ENCODE data around the gene MED22. TPM values are rescaled to one million over a fixed set of nuclear protein-coding genes. Genes with fewer than 3 reads are reported as not detected.

The MED22 gene
- total RNA-seq, 1 experiment from 2014 or later: 26.2 TPM

DNA sequence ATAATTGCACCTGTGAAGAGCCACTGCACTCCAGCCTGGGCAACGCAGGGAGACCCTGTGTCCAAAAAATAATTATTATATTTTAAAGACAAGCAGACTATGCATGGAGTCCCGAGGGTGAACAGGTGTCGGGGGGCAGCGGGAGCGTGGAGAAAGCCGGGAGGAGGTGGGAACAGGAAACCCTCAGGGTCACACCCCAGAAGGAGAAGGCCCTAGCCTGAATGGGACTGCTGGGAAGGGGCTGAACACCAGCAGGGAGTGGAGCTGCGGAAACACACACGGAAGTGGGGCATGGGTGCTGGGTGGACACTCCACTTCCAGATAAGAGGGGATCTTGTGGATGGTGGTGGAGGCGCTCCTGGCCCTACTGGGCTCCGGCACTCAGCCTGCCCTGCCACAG is 24.7 kb downstream of the MED22 start:
- ATAC-seq: no peak
- in situ Hi-C loops (cut with HindIII; ENCODE audit: low pct_unique_long_range_greater_than_20kb, low sequenced_read_pairs): no loop called here
- H3K9me3 ChIP-seq (ENCODE audit: control insufficient read depth, insufficient read depth, low read depth, low read length): no peaks in the 10 kb centered on the region
- H3K4me3 ChIP-seq (ENCODE audit: low read depth in 2 of 2, low read length in 2 of 2): no peak overlapping the region
- DNase-seq (ENCODE audit: low read depth, low spot score): no peak
- BruUV-seq (replicated peaks): no TSS peak
- no peaks in the 10 kb centered on the region for H3K36me3 ChIP-seq (ENCODE audit: control insufficient read depth, insufficient read depth, low read length)
- no peak overlapping the region for H3K27ac ChIP-seq (ENCODE audit: low read length)
- H3K4me1 ChIP-seq (ENCODE audit: control insufficient read depth, insufficient read depth, low read length): no peaks in the 10 kb centered on the region
- H3K27me3 ChIP-seq (ENCODE audit: control insufficient read depth, insufficient read depth, low read length): no peaks in the 10 kb centered on the region
- TF ChIP-seq POLR2AphosphoS5 (IDR thresholded peaks at IDR 0.05; ENCODE audit: low read depth, low read length): no peak
- TF ChIP-seq TCF7L2 (IDR thresholded peaks at IDR 0.05; ENCODE audit: low read depth, low read length): no peak
- no peak for TF ChIP-seq SIN3A (IDR thresholded peaks at IDR 0.05; ENCODE audit: borderline replicate concordance, insufficient read depth, low read depth, low read length)
- TF ChIP-seq, protein P1, sequence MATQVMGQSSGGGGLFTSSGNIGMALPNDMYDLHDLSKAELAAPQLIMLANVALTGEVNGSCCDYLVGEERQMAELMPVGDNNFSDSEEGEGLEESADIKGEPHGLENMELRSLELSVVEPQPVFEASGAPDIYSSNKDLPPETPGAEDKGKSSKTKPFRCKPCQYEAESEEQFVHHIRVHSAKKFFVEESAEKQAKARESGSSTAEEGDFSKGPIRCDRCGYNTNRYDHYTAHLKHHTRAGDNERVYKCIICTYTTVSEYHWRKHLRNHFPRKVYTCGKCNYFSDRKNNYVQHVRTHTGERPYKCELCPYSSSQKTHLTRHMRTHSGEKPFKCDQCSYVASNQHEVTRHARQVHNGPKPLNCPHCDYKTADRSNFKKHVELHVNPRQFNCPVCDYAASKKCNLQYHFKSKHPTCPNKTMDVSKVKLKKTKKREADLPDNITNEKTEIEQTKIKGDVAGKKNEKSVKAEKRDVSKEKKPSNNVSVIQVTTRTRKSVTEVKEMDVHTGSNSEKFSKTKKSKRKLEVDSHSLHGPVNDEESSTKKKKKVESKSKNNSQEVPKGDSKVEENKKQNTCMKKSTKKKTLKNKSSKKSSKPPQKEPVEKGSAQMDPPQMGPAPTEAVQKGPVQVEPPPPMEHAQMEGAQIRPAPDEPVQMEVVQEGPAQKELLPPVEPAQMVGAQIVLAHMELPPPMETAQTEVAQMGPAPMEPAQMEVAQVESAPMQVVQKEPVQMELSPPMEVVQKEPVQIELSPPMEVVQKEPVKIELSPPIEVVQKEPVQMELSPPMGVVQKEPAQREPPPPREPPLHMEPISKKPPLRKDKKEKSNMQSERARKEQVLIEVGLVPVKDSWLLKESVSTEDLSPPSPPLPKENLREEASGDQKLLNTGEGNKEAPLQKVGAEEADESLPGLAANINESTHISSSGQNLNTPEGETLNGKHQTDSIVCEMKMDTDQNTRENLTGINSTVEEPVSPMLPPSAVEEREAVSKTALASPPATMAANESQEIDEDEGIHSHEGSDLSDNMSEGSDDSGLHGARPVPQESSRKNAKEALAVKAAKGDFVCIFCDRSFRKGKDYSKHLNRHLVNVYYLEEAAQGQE (IDR thresholded peaks at IDR 0.05; ENCODE audit: insufficient read depth in 1 of 2, low read depth in 2 of 2, low read length in 1 of 2): no peak
- TF ChIP-seq, protein P2, sequence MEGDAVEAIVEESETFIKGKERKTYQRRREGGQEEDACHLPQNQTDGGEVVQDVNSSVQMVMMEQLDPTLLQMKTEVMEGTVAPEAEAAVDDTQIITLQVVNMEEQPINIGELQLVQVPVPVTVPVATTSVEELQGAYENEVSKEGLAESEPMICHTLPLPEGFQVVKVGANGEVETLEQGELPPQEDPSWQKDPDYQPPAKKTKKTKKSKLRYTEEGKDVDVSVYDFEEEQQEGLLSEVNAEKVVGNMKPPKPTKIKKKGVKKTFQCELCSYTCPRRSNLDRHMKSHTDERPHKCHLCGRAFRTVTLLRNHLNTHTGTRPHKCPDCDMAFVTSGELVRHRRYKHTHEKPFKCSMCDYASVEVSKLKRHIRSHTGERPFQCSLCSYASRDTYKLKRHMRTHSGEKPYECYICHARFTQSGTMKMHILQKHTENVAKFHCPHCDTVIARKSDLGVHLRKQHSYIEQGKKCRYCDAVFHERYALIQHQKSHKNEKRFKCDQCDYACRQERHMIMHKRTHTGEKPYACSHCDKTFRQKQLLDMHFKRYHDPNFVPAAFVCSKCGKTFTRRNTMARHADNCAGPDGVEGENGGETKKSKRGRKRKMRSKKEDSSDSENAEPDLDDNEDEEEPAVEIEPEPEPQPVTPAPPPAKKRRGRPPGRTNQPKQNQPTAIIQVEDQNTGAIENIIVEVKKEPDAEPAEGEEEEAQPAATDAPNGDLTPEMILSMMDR (IDR thresholded peaks at IDR 0.05): no peak
- CTCF ChIA-PET: no interaction called here
- POLR2A ChIA-PET: no interaction called here
- intact Hi-C loops (cut with micrococcal nuclease; ENCODE audit: unreplicated experiment): no loop called here

DNA sequence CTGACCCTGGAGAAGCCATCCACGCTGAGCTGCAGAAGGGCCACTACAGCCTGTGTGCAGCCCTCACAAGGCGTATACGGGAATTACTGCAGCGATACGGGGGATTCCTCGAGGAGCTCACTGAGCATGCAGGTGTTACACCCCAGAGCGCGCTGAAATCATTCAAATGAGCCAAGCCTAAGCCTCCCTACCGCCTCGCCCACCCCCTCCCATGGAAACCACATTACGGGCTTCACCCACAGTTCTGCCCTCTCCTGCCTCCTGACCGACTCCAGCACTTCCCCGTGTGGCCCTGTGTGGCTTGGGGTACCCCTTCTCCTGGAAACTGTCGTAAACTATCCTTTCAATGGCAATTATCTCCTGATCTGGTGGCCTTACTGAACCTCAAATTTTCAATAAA is 25.2 kb downstream of the MED22 start:
- Histone ChIP-seq H3K36me3 (ENCODE audit: control insufficient read depth, insufficient read depth, low read length) (no peaks in the 10 kb centered on the region), H3K4me1 (ENCODE audit: control insufficient read depth, insufficient read depth, low read length) (no peaks in the 10 kb centered on the region), H3K9me3 (ENCODE audit: control insufficient read depth, insufficient read depth, low read depth, low read length) (no peaks in the 10 kb centered on the region), H3K27ac (ENCODE audit: low read length) (no peak overlapping the region), H3K4me3 (ENCODE audit: low read depth in 2 of 2, low read length in 2 of 2) (no peak overlapping the region), H3K27me3 (ENCODE audit: control insufficient read depth, insufficient read depth, low read length) (no peaks in the 10 kb centered on the region)
- TF ChIP-seq, protein P2 (IDR thresholded peaks at IDR 0.05): no peak
- no peak for TF ChIP-seq POLR2AphosphoS5 (IDR thresholded peaks at IDR 0.05; ENCODE audit: low read depth, low read length)
- ChIA-PET POLR2A (no interaction called here), CTCF (no interaction called here)
- ATAC-seq (no peak), DNase-seq (ENCODE audit: low read depth, low spot score) (no peak)
- no TSS peak for BruUV-seq (replicated peaks)
- intact Hi-C loops (cut with micrococcal nuclease; ENCODE audit: unreplicated experiment): no loop called here
- in situ Hi-C loops (cut with HindIII; ENCODE audit: low pct_unique_long_range_greater_than_20kb, low sequenced_read_pairs): no loop called here
